Peyer's patch (tissue), 4 donors: ENCODE results near the gene SERINC5.

Experiments
- POLR2A ChIP-seq, 2 donors: fragments of 450-650 bp; IDR thresholded peaks; one replicate each; pipeline ENCODE4 v1.5.1; 2017; ENCODE audit warnings: antibody characterized with exemption in 2 of 2, mild to moderate bottlenecking in 2 of 2, moderate library complexity in 2 of 2
- TF ChIP-seq, protein P1 (sequence below), 6 experiments: fragments of 450-650 bp in 4 of 6; fragments of 200-600 bp in 2 of 6; sonication (generic) in 1 of 6; IDR thresholded peaks; one replicate each; pipeline ENCODE4 v1.5.1; 2017 to 2019; ENCODE audit warnings: antibody characterized with exemption in 6 of 6, mild to moderate bottlenecking in 3 of 6, moderate library complexity in 1 of 6

DNA sequence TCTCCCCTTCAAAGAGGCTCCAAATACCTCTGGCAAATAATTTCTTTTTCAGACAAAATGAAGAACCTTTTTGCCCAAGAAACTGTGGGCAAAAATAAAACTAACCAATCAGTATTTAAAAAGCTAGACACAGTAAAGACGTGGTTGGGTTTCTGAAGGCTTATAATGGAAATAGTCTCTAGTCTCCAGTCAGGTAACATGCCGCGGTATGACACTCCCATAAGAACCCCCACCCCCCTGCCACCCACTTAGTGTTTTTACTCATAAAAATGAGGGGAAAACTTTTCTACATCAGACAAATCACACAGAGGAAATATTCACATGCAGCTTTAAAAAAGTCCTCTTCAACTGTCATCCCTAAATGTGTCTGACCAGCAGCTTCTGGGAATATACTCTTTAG is 115.4 kb downstream of the SERINC5 start:
- TF ChIP-seq, protein P1, sequence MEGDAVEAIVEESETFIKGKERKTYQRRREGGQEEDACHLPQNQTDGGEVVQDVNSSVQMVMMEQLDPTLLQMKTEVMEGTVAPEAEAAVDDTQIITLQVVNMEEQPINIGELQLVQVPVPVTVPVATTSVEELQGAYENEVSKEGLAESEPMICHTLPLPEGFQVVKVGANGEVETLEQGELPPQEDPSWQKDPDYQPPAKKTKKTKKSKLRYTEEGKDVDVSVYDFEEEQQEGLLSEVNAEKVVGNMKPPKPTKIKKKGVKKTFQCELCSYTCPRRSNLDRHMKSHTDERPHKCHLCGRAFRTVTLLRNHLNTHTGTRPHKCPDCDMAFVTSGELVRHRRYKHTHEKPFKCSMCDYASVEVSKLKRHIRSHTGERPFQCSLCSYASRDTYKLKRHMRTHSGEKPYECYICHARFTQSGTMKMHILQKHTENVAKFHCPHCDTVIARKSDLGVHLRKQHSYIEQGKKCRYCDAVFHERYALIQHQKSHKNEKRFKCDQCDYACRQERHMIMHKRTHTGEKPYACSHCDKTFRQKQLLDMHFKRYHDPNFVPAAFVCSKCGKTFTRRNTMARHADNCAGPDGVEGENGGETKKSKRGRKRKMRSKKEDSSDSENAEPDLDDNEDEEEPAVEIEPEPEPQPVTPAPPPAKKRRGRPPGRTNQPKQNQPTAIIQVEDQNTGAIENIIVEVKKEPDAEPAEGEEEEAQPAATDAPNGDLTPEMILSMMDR (IDR thresholded peaks at IDR 0.05), result no peak
- no peak for TF ChIP-seq POLR2A (IDR thresholded peaks at IDR 0.05)
